Right renal pelvis (tissue), 4 donors: ENCODE data around the gene CPVL. TPM values are rescaled to one million over a fixed set of nuclear protein-coding genes. Genes with fewer than 3 reads are reported as not detected.

Source experiments
- DNase-seq, 4 donors: peaks; one replicate each; pipeline ENCODE4 v3.0.0-alpha.2; 2013; ENCODE audit warnings: low read depth in 4 of 4, low spot score in 3 of 4, missing footprints in 1 of 4
- polyA plus RNA-seq, 4 donors: library from polyadenylated mRNA; unstranded; fragments of 120-200 nt; gene quantifications; one replicate each; pipeline ENCODE4 v1.2.1, GENCODE V29; 2013; ENCODE audit not compliant: insufficient read length in 4 of 4

The CPVL gene
- polyA plus RNA-seq, 4 donors = 50.6 to 78.7 (median 72.5) TPM

- DNase-seq = no peak
These were observed 191.4 kb downstream of the CPVL start for GRCh38 chr7:28954946-28955345.

GRCh38 chr7:28954471-28954870, 191.9 kb downstream of the CPVL start:
- DNase-seq = no peak

- DNase-seq = no peak
These were observed 192.7 kb downstream of the CPVL start for GRCh38 chr7:28953633-28954032.

Other genes with a start within 250 kb of the CPVL start
- gene TRIL, start 188.2 kb downstream of the CPVL start, polyA plus RNA-seq = 10 to 100 TPM; 51.4 to 67.7 (median 59.9) TPM
- gene CHN2, start 48.2 kb upstream of the CPVL start, polyA plus RNA-seq = 10 to 100 TPM; 10.5 to 23.1 (median 17.6) TPM